WTC11 (cell line): ENCODE data around the gene XKR8. TPM values are rescaled to one million over a fixed set of nuclear protein-coding genes. Genes with fewer than 3 reads are reported as not detected.

Experiments used
- ATAC-seq: fragments of 200-7000 bp; cut with Tn5 transposase; 2 replicates; pipeline ENCODE4 v1.10.0; 2021; ENCODE audit warnings: mild to moderate bottlenecking, moderate library complexity
- CTCF ChIA-PET: fragments of 300-600 bp; sonication (Branson Sonifier 250); formaldehyde crosslinking; loops from one replicate; lab custom pipeline; 2021; ENCODE audit warnings: antibody characterized with exemption; lab: Charles Lee
- POLR2A ChIA-PET: fragments of 350-600 bp; sonication (Branson Sonifier 250); formaldehyde crosslinking; loops from one replicate; lab custom pipeline; 2021; ENCODE audit warnings: antibody characterized with exemption; lab: Charles Lee
- DNase-seq: peaks from one replicate; pipeline ENCODE4 v3.0.0; 2021; ENCODE audit warnings: low spot score
- H3K27ac Mint-ChIP-seq: 2 replicates; pipeline ENCODE4 v1.8.0; 2021; ENCODE audit warnings: mixed read lengths
- H3K27me3 Mint-ChIP-seq: 2 replicates; pipeline ENCODE4 v1.8.0; 2021; ENCODE audit warnings: low read depth, mild to moderate bottlenecking, moderate library complexity, mixed read lengths
- H3K36me3 Mint-ChIP-seq: 2 replicates; pipeline ENCODE4 v1.8.0; 2021; ENCODE audit warnings: mixed read lengths
- H3K4me1 Mint-ChIP-seq: 2 replicates; pipeline ENCODE4 v1.8.0; 2022; ENCODE audit warnings: mixed read lengths
- H3K4me3 Mint-ChIP-seq: 2 replicates; pipeline ENCODE4 v1.8.0; 2021; ENCODE audit warnings: mild to moderate bottlenecking, moderate library complexity, mixed read lengths
- H3K9me3 Mint-ChIP-seq: 2 replicates; pipeline ENCODE4 v1.8.0; 2021; ENCODE audit warnings: mixed read lengths
- ARID4B ChIP-seq: sonication (generic); formaldehyde crosslinking; IDR thresholded peaks from 2 replicates; pipeline ENCODE4 v1.8.0; 2023; ENCODE audit warnings: missing genetic modification reagents, mild to moderate bottlenecking, borderline replicate concordance
- ATF1 ChIP-seq: sonication (generic); formaldehyde crosslinking; IDR thresholded peaks from 2 replicates; pipeline ENCODE4 v1.8.1; 2023; ENCODE audit warnings: mild to moderate bottlenecking, moderate library complexity, missing genetic modification reagents
- E2F4 ChIP-seq: sonication (generic); formaldehyde crosslinking; IDR thresholded peaks from 2 replicates; pipeline ENCODE4 v1.8.1; 2022; ENCODE audit warnings: low read depth, mild to moderate bottlenecking, moderate library complexity, missing genetic modification reagents, borderline replicate concordance
- FOXP4 ChIP-seq: sonication (generic); formaldehyde crosslinking; IDR thresholded peaks from 2 replicates; pipeline ENCODE4 v1.8.0; 2022; ENCODE audit warnings: mild to moderate bottlenecking, missing genetic modification reagents
- JAZF1 ChIP-seq: fragments of 250-450 bp; sonication (Bioruptor Pico); IDR thresholded peaks from 2 replicates; pipeline ENCODE4 v1.9.0; 2021; ENCODE audit warnings: moderate library complexity, mild to moderate bottlenecking, inconsistent platforms
- MYBL2 ChIP-seq: sonication (generic); formaldehyde crosslinking; IDR thresholded peaks from 2 replicates; pipeline ENCODE4 v1.8.1; 2023; ENCODE audit warnings: mild to moderate bottlenecking, moderate library complexity, missing genetic modification reagents
- NFATC4 ChIP-seq: fragments of 250-450 bp; sonication (Bioruptor Pico); IDR thresholded peaks from 2 replicates; pipeline ENCODE4 v1.9.0; 2021; ENCODE audit warnings: mild to moderate bottlenecking
- SMAD3 ChIP-seq: sonication (generic); formaldehyde crosslinking; IDR thresholded peaks from 2 replicates; pipeline ENCODE4 v1.8.0; 2022; ENCODE audit warnings: missing genetic modification reagents, mild to moderate bottlenecking, borderline replicate concordance
- SMAD4 ChIP-seq: sonication (generic); formaldehyde crosslinking; IDR thresholded peaks from 2 replicates; pipeline ENCODE4 v1.8.0; 2022; ENCODE audit warnings: mild to moderate bottlenecking, missing genetic modification reagents
- SOX15 ChIP-seq: fragments of 250-450 bp; sonication (Bioruptor Pico); IDR thresholded peaks from 2 replicates; pipeline ENCODE4 v1.9.0; 2021; ENCODE audit warnings: mild to moderate bottlenecking
- SP1 ChIP-seq: sonication (generic); formaldehyde crosslinking; conservative IDR thresholded peaks from 2 replicates; pipeline ENCODE4 v1.8.1; 2022; ENCODE audit warnings: missing genetic modification reagents
- STAT6 ChIP-seq: sonication (generic); formaldehyde crosslinking; conservative IDR thresholded peaks from 2 replicates; pipeline ENCODE4 v1.8.1; 2023; ENCODE audit warnings: mild to moderate bottlenecking, low read depth, missing genetic modification reagents, moderate library complexity
- TCF7 ChIP-seq: sonication (generic); formaldehyde crosslinking; IDR thresholded peaks from 2 replicates; pipeline ENCODE4 v1.8.0; 2022; ENCODE audit warnings: mild to moderate bottlenecking, low read depth, missing genetic modification reagents, moderate library complexity
- TP53 ChIP-seq: sonication (generic); formaldehyde crosslinking; IDR thresholded peaks from 2 replicates; pipeline ENCODE4 v1.8.1; 2023; ENCODE audit warnings: mild to moderate bottlenecking, missing genetic modification reagents
- USF2 ChIP-seq: sonication (generic); formaldehyde crosslinking; IDR thresholded peaks from 2 replicates; pipeline ENCODE4 v1.8.1; 2023; ENCODE audit warnings: mild to moderate bottlenecking, missing genetic modification reagents, moderate library complexity
- ZBTB21 ChIP-seq: sonication (generic); formaldehyde crosslinking; IDR thresholded peaks from 2 replicates; pipeline ENCODE4 v1.8.1; 2023; ENCODE audit warnings: mild to moderate bottlenecking, missing genetic modification reagents, borderline replicate concordance
- ZNF121 ChIP-seq: sonication (generic); formaldehyde crosslinking; IDR thresholded peaks from 2 replicates; pipeline ENCODE4 v1.8.0; 2023; ENCODE audit warnings: missing genetic modification reagents
- ZNF138 ChIP-seq: sonication (generic); formaldehyde crosslinking; conservative IDR thresholded peaks from 2 replicates; pipeline ENCODE4 v1.8.1; 2022; ENCODE audit warnings: mild to moderate bottlenecking, moderate library complexity, missing genetic modification reagents
- ZNF423 ChIP-seq: fragments of 250-450 bp; sonication (Bioruptor Pico); IDR thresholded peaks from 2 replicates; pipeline ENCODE4 v2.1.2; 2022; ENCODE audit warnings: mild to moderate bottlenecking, moderate library complexity
- total RNA-seq: library from RNA; stranded (reverse); gene quantifications from 3 replicates; pipeline ENCODE4 v1.2.3, GENCODE V29; 2021

The XKR8 gene
- total RNA-seq, 1 experiment from 2014 or later: 15.5 TPM

GRCh38 chr1:28010969-28011368 lies 51.2 kb downstream of the XKR8 start:
- no peak for ATAC-seq

More at GRCh38 chr1:28010969-28011368, 51.2 kb downstream of the XKR8 start:
- TF ChIP-seq MYBL2 (CRISPR knock-in tag) (no peak), ZNF423 (CRISPR knock-in tag) (no peak), JAZF1 (CRISPR knock-in tag) (no peak), SOX15 (CRISPR knock-in tag) (no peak), FOXP4 (CRISPR knock-in tag) (no peak), STAT6 (CRISPR knock-in tag) (no peak), USF2 (no peak), SMAD3 (CRISPR knock-in tag) (no peak), ATF1 (no peak), NFATC4 (CRISPR knock-in tag) (no peak), ZNF138 (CRISPR knock-in tag) (no peak), ZBTB21 (CRISPR knock-in tag) (no peak), ZNF121 (CRISPR knock-in tag) (no peak), ARID4B (CRISPR knock-in tag) (no peak), SMAD4 (CRISPR knock-in tag) (no peak), SP1 (CRISPR knock-in tag) (no peak), TCF7 (no peak), TP53 (CRISPR knock-in tag) (no peak), E2F4 (no peak)
- H3K4me3 Mint-ChIP-seq: no peak overlapping the region
- H3K9me3 Mint-ChIP-seq: no peaks in the 10 kb centered on the region
- H3K27ac Mint-ChIP-seq: no peak overlapping the region
- H3K27me3 Mint-ChIP-seq: no peaks in the 10 kb centered on the region
- CTCF ChIA-PET: no interaction called here
- H3K36me3 Mint-ChIP-seq: peaks cover 24% of the 10 kb centered on the region
- POLR2A ChIA-PET: no interaction called here
- DNase-seq: no peak
- H3K4me1 Mint-ChIP-seq: no peaks in the 10 kb centered on the region

Other genes starting within 250 kb of the XKR8 start
- gene FAM76A, start 234.0 kb upstream of the XKR8 start, total RNA-seq: 12.5 to 14.5 TPM (median 12.8 TPM) in 3 replicates
- 10.1 to 10.8 TPM (median 10.3 TPM) in 3 replicates for gene STX12, start 186.8 kb upstream of the XKR8 start, total RNA-seq
- 39.5 to 43.0 TPM (median 41.9 TPM) in 3 replicates for gene PPP1R8, start 129.2 kb upstream of the XKR8 start, total RNA-seq
- gene THEMIS2, start 87.4 kb upstream of the XKR8 start, total RNA-seq: 12.7 to 13.0 TPM (median 12.9 TPM) in 3 replicates
- 40.9 to 53.4 TPM (median 48.8 TPM) in 3 replicates for gene RPA2, start 45.4 kb upstream of the XKR8 start, total RNA-seq
- gene SMPDL3B, start 25.0 kb upstream of the XKR8 start, total RNA-seq: 25.9 to 31.6 TPM (median 26.5 TPM) in 3 replicates
- 27.4 to 29.4 TPM (median 28.1 TPM) in 3 replicates for gene EYA3, start 128.6 kb downstream of the XKR8 start, total RNA-seq
- 1.8 to 2.6 TPM (median 1.9 TPM) in 3 replicates for gene PTAFR, start 216.7 kb downstream of the XKR8 start, total RNA-seq